T follicular helper cell (primary cell): ENCODE data around the gene ANTXRL.
"Not testable (repeated sequence)": the region's sequence is repeated elsewhere in the genome, so short reads cannot be mapped to it uniquely, and the experiment has no call there.

Source experiments
- DNase-seq: peaks from one replicate; pipeline ENCODE4 v3.0.0-alpha.2; 2020; ENCODE audit warnings: low read depth

ANTXRL gene

GRCh38 chr10:46308666-46309450, 22.1 kb downstream of the ANTXRL start:
- DNase-seq = no peak

GRCh38 chr10:46309511-46310142, 22.8 kb downstream of the ANTXRL start:
- DNase-seq = no peak

DNA sequence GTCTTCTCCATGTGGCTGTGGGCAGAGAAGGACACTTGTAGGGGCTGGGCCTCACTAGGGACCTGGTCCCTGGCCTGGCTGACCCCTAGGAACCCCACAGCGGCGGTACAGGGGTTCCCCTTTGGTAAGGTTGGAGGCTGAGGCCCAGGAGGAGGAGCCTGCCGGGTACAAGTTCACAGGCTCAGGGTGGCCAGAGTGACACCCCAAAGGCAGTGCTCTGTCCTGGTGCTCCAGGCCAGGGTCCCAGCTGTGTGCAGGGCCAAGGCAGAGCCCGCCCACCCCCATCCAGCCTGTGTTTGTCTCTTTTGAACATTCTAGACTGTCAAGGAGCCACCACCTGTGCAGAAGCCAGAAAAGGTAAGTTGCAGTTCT, 23.3 kb downstream of the ANTXRL start:
- DNase-seq = no peak

DNA sequence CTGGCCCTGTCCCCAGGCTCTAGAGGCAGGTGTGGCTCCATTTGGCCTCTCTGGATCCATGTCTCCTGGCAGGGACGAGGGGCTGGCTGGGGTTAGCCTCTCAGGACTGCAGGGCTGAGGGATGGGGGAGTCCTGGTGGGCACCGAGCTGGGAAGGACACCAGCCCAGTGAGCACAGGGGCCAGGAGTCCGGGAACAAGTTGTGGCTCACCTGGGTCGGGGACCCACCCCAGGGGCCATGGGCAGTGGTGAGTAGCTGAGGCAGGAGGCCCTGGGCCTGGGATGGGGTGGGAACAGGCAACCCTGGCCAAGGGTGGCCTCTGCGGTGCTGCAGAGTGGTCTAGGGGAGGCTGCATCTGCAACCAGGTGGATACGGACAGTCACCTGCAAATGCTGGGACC, 24.1 kb downstream of the ANTXRL start:
- DNase-seq = no peak

- DNase-seq = no peak
Measured at GRCh38 chr10:46311501-46311951, 24.7 kb downstream of the ANTXRL start.

DNA sequence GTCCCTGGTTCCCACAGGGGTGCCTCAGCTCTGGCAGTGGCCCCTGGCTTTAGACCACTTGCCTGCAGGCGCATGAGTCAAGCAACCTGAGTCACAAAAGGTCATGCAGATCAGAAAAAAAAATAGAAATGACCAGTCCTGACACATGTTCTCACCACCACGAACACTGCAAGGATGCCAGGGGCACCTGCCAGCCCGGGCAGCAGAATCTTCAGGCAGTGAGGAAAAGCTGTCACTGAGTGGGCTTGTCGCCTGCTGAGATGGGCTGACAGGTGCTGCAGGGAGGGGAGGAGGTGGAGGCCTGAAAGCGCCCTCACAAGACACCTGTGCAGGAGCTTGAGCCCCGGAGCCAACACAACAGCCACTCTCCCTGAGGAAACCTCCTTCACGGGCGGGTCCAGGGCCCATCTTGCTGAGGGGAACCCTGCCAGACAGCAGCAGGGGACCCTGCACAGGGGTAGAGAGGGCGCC, 25.2 kb downstream of the ANTXRL start:
- not testable (repeated sequence) for DNase-seq

- DNase-seq = no peak
Measured at GRCh38 chr10:46312953-46313352, 26.2 kb downstream of the ANTXRL start.

DNA sequence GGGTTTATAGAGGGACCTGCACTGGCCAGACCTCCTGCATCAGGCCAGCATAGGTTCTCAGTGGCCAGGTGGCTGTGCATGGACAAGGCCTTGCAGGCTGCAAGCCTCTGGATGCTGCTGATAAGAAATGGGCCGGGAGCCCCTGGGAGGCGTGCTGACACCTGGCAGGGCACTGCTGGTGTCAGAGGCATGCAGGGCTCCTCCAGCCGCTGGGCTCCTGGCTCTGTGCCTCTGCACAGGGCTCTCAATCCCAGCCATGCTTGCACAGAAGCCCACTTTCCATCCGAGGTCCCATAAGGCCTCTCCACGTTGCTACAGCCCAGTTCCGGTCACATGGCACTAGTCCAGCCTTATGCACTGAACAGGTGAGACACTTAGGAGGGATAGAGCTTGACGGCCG, 27.3 kb downstream of the ANTXRL start:
- no peak for DNase-seq

- not testable (repeated sequence) for DNase-seq
Measured at GRCh38 chr10:46315071-46315860, 28.5 kb downstream of the ANTXRL start.

DNA sequence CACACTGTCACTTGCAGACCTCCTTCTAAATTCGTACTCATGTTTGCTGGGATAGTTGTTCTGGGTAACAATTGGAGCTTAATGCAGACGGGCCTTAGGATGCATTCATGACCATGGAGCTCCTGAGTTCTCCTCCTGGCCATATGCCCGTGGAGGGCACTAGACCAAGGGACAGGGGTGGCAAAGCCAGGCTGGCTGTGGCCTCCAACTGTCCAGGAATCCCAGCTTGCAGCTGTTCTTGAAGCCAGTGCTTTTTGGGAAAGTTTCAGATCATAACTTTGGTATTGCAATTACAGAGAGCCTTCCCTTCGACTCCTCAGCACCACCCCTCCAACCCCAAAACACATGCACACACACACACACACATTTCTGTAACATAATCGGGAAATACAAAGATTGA, 30.6 kb downstream of the ANTXRL start:
- no peak for DNase-seq

GRCh38 chr10:46317889-46318288, 31.1 kb downstream of the ANTXRL start:
- DNase-seq = no peak

DNA sequence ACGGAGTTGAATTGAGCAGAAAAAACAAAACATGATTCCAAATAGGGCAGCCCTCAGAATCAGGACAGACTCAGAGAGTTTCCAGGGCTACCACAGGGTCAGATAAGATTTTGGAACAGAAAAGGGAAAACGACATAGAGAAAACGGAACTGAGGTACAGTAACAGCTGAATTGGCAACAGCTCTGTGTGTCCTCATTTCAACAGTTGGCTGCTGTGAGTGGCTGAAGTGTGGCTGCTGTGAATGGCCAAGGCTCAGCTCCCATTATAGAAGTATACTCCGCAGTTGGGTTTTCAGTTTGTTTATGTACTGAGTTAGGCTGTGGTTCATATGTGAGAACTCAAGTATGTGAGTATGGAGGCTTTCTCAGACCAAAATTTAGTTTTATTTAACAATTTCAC, 32.0 kb downstream of the ANTXRL start:
- no peak for DNase-seq

GRCh38 chr10:46319389-46319788, 32.6 kb downstream of the ANTXRL start:
- no peak for DNase-seq

- no peak for DNase-seq
Measured at GRCh38 chr10:46321770-46322169, 35.0 kb downstream of the ANTXRL start.

DNA sequence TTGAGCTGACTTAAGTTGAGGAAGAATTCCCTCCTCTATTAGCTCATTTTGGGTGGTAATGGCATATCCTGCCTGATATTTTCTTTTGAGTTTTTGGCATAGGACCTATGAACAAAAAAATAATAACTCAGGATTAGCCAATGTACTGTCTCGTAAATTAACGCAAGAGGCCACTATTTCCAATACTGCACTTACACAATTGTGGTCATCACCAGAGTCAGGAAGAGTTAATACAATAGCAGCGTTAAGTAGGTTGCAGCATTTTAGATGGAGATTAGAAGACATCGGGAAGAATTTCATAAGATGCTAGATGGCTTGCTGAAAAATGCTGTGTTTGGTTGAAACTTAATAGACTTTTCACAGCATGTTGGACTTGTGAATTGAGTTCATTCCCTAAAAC, 36.4 kb downstream of the ANTXRL start:
- no peak for DNase-seq

- no peak for DNase-seq
Measured at GRCh38 chr10:46325021-46325420, 38.2 kb downstream of the ANTXRL start.

DNA sequence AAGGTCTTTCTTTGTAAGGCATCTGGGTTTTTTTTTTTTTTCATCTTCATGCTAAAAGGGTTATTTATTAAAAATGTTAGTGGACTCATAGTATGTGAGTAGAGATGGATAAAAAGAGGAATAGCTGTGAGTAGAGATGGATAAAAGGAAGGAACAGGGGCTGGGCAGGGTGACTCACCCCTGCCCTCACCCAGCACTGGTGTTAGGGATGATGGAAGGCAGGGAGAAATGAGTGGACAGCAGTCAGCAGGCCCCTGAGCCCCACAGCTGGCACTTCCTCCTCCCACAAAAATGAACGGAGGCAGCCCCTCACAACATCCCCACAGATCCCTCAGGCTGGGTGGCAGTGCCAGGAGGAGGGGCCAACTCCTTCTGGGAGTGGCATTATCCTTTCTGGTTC, 39.3 kb downstream of the ANTXRL start:
- DNase-seq = no peak

GRCh38 chr10:46326971-46327370, 40.2 kb downstream of the ANTXRL start:
- no peak for DNase-seq

DNA sequence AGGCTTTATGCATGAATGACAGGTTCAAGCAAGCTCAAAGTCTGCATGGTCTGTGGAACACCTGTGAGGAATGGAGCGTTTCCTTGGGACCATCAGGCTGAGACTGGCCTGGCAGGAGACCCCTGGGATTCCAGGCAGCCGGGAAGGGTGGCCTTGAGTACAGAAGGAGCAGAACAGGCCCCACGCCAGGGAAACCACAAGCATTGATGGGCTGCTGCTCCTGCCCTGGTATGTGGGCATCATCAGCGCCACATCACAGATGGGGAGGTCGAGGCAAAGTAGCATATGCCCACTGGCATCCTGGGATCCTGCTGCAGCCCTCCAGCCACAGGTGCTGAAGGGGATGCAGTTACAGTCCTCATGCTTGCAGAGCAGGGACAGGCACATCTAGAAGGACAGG, 40.9 kb downstream of the ANTXRL start:
- no peak for DNase-seq

DNA sequence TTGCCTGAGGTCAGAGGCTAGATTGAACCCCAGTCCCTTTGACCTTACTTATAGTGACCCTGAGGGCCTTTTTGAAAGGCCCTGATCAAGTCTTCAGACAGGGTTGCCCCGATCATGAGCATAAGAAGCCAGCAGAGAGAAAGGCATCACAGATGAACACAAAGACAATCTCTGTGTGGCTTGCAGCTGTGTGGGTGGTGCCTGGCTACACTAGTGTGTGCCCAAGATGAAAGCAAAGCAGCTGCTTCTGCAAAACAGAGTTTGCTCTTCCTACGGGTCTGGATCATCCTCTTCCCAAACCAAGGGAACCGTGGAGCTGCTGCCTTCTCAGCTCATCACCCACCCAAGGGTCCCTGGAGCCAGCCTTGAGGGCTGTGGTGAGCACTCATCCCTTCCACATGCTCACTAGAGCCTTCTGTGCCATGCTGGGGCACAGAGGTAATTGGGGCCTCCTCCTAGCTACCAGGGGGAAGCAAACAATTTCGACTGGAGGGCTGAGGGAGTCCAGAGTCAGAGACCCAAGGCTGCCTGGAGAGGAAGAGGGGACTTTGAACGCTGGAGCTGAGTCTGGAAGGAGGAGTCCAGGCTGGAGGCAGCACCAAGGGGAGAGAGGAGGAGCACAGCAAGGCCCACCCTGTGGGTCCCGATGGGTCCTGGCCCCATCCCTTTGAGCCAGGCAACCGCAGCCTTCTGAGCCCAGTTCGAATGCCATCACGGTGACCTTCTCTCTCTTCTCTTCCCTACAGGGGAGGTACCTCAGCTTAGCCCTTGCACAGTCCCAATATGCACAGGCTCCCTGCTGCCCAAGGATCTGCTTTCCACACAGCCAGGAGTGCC, 42.3 kb downstream of the ANTXRL start:
- no peak for DNase-seq

- DNase-seq = no peak
Measured at GRCh38 chr10:46329690-46330016, 42.9 kb downstream of the ANTXRL start.

DNA sequence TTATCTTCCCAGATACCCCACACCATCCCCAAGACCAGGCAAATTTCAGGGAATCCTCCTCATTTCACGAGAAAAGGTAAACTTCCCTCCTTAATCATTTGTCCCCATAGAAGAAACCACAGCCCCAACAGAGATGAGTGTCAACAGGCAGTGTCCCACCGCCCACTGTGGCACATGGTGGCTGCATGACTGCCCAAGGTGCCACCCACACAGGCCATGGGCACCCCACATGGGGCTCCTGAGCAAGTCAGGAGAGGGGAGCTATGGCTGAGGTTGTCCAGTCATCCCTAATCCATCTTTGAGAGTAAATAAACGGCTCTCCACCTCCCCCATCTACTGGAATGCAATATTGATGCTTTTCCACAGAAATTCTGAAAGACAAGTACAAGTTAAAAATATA, 44.1 kb downstream of the ANTXRL start:
- DNase-seq = no peak
